ENCODE measurements around the gene CNTN5.

Gene CNTN5

GRCh38 chr11:99505316-99505715, 484.6 kb downstream of the CNTN5 start:
- ChIA-PET CTCF (interaction anchor here (0.6 kb wide), 2 partner anchors 140 to 227 kb away, joined by 3 read pairs; no protein-coding TSS in a partner anchor), POLR2A (no interaction called here)
- Histone ChIP-seq H3K4me3 (ENCODE audit: low read depth, low read length) (no peak overlapping the region), H3K4me1 (ENCODE audit: control insufficient read depth, insufficient read depth, low read length) (no peaks in the 10 kb centered on the region), H3K36me3 (ENCODE audit: control insufficient read depth in 2 of 2, insufficient read depth in 1 of 2, low read length in 2 of 2) (no peaks in the 10 kb centered on the region), H3K27ac (ENCODE audit: extremely low read depth, low read depth, low read length) (no peak overlapping the region), H3K9me3 (ENCODE audit: control insufficient read depth, insufficient read depth, low read depth, low read length) (no peaks in the 10 kb centered on the region)
- TF ChIP-seq, protein P1, sequence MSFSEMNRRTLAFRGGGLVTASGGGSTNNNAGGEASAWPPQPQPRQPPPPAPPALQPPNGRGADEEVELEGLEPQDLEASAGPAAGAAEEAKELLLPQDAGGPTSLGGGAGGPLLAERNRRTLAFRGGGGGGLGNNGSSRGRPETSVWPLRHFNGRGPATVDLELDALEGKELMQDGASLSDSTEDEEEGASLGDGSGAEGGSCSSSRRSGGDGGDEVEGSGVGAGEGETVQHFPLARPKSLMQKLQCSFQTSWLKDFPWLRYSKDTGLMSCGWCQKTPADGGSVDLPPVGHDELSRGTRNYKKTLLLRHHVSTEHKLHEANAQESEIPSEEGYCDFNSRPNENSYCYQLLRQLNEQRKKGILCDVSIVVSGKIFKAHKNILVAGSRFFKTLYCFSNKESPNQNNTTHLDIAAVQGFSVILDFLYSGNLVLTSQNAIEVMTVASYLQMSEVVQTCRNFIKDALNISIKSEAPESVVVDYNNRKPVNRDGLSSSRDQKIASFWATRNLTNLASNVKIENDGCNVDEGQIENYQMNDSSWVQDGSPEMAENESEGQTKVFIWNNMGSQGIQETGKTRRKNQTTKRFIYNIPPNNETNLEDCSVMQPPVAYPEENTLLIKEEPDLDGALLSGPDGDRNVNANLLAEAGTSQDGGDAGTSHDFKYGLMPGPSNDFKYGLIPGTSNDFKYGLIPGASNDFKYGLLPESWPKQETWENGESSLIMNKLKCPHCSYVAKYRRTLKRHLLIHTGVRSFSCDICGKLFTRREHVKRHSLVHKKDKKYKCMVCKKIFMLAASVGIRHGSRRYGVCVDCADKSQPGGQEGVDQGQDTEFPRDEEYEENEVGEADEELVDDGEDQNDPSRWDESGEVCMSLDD (tag by site-specific recombination; IDR thresholded peaks at IDR 0.05), result no peak
- TF ChIP-seq KLF1 (tag by site-specific recombination; IDR thresholded peaks at IDR 0.05) (no peak), ZNF747 (tag by site-specific recombination; IDR thresholded peaks at IDR 0.05) (no peak), GLIS1 (tag by site-specific recombination; IDR thresholded peaks at IDR 0.05) (no peak), ZNF112 (tag by site-specific recombination; IDR thresholded peaks at IDR 0.05) (no peak), KLF7 (tag by site-specific recombination; IDR thresholded peaks at IDR 0.05; ENCODE audit: borderline replicate concordance) (no peak), ZNF292 (tag by site-specific recombination; IDR thresholded peaks at IDR 0.05; ENCODE audit: borderline replicate concordance, low read depth) (no peak), ZNF664 (tag by site-specific recombination; IDR thresholded peaks at IDR 0.05) (no peak), ZNF311 (tag by site-specific recombination; IDR thresholded peaks at IDR 0.05; ENCODE audit: borderline replicate concordance) (no peak), TRIM28 (IDR thresholded peaks at IDR 0.05; ENCODE audit: borderline replicate concordance, low read length) (no peak), ZNF791 (tag by site-specific recombination; IDR thresholded peaks at IDR 0.05) (no peak), HOXD13 (CRISPR knock-in tag; IDR thresholded peaks at IDR 0.05; ENCODE audit: borderline replicate concordance) (no peak), ZNF529 (tag by site-specific recombination; IDR thresholded peaks at IDR 0.05; ENCODE audit: insufficient replicate concordance) (no peak)
- TF ChIP-seq, protein P2, sequence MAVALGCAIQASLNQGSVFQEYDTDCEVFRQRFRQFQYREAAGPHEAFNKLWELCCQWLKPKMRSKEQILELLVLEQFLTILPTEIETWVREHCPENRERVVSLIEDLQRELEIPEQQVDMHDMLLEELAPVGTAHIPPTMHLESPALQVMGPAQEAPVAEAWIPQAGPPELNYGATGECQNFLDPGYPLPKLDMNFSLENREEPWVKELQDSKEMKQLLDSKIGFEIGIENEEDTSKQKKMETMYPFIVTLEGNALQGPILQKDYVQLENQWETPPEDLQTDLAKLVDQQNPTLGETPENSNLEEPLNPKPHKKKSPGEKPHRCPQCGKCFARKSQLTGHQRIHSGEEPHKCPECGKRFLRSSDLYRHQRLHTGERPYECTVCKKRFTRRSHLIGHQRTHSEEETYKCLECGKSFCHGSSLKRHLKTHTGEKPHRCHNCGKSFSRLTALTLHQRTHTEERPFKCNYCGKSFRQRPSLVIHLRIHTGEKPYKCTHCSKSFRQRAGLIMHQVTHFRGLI (tag by site-specific recombination; IDR thresholded peaks at IDR 0.05), result no peak
- TF ChIP-seq, protein P3, sequence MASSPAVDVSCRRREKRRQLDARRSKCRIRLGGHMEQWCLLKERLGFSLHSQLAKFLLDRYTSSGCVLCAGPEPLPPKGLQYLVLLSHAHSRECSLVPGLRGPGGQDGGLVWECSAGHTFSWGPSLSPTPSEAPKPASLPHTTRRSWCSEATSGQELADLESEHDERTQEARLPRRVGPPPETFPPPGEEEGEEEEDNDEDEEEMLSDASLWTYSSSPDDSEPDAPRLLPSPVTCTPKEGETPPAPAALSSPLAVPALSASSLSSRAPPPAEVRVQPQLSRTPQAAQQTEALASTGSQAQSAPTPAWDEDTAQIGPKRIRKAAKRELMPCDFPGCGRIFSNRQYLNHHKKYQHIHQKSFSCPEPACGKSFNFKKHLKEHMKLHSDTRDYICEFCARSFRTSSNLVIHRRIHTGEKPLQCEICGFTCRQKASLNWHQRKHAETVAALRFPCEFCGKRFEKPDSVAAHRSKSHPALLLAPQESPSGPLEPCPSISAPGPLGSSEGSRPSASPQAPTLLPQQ (tag by site-specific recombination; IDR thresholded peaks at IDR 0.05), result no peak
- TF ChIP-seq, protein P4, sequence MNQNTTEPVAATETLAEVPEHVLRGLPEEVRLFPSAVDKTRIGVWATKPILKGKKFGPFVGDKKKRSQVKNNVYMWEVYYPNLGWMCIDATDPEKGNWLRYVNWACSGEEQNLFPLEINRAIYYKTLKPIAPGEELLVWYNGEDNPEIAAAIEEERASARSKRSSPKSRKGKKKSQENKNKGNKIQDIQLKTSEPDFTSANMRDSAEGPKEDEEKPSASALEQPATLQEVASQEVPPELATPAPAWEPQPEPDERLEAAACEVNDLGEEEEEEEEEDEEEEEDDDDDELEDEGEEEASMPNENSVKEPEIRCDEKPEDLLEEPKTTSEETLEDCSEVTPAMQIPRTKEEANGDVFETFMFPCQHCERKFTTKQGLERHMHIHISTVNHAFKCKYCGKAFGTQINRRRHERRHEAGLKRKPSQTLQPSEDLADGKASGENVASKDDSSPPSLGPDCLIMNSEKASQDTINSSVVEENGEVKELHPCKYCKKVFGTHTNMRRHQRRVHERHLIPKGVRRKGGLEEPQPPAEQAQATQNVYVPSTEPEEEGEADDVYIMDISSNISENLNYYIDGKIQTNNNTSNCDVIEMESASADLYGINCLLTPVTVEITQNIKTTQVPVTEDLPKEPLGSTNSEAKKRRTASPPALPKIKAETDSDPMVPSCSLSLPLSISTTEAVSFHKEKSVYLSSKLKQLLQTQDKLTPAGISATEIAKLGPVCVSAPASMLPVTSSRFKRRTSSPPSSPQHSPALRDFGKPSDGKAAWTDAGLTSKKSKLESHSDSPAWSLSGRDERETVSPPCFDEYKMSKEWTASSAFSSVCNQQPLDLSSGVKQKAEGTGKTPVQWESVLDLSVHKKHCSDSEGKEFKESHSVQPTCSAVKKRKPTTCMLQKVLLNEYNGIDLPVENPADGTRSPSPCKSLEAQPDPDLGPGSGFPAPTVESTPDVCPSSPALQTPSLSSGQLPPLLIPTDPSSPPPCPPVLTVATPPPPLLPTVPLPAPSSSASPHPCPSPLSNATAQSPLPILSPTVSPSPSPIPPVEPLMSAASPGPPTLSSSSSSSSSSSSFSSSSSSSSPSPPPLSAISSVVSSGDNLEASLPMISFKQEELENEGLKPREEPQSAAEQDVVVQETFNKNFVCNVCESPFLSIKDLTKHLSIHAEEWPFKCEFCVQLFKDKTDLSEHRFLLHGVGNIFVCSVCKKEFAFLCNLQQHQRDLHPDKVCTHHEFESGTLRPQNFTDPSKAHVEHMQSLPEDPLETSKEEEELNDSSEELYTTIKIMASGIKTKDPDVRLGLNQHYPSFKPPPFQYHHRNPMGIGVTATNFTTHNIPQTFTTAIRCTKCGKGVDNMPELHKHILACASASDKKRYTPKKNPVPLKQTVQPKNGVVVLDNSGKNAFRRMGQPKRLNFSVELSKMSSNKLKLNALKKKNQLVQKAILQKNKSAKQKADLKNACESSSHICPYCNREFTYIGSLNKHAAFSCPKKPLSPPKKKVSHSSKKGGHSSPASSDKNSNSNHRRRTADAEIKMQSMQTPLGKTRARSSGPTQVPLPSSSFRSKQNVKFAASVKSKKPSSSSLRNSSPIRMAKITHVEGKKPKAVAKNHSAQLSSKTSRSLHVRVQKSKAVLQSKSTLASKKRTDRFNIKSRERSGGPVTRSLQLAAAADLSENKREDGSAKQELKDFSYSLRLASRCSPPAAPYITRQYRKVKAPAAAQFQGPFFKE (tag by site-specific recombination; IDR thresholded peaks at IDR 0.05; ENCODE audit: borderline replicate concordance), result no peak

Measured in HEK293 (cell line).